DMS53 treated with DMSO at 0.1 percent for 48 hours (cell line): ENCODE results near the gene TCL1A.

Experiments
- DNase-seq: peaks from one replicate; lab custom pipeline; 2025; ENCODE audit not compliant: unreplicated experiment; lab: John Stamatoyannopoulos, UW

TCL1A gene

GRCh38 chr14:95707327-95707726 lies 6.6 kb downstream of the TCL1A start:
- no peak for DNase-seq

- no peak for DNase-seq
Observed at GRCh38 chr14:95705518-95705917, 8.4 kb downstream of the TCL1A start.

- DNase-seq, result no peak
Observed at GRCh38 chr14:95703805-95704204, 10.1 kb downstream of the TCL1A start.

GRCh38 chr14:95703341-95703740 lies 10.6 kb downstream of the TCL1A start:
- DNase-seq, result no peak

GRCh38 chr14:95701846-95702221 lies 12.1 kb downstream of the TCL1A start:
- DNase-seq, result no peak

GRCh38 chr14:95700221-95700976 lies 13.5 kb downstream of the TCL1A start:
- no peak for DNase-seq

- DNase-seq, result no peak
Observed at GRCh38 chr14:95699412-95699811, 14.5 kb downstream of the TCL1A start.

- no peak for DNase-seq
Observed at GRCh38 chr14:95698287-95698686, 15.6 kb downstream of the TCL1A start.

- no peak for DNase-seq
Observed at GRCh38 chr14:95697764-95698163, 16.2 kb downstream of the TCL1A start.

- no peak for DNase-seq
Observed at GRCh38 chr14:95696741-95697140, 17.2 kb downstream of the TCL1A start.

GRCh38 chr14:95695913-95696312 lies 18.0 kb downstream of the TCL1A start:
- DNase-seq, result no peak

GRCh38 chr14:95695051-95695450 lies 18.9 kb downstream of the TCL1A start:
- DNase-seq, result no peak

- DNase-seq, result no peak
Observed at GRCh38 chr14:95692109-95692508, 21.8 kb downstream of the TCL1A start.

GRCh38 chr14:95691591-95691990 lies 22.3 kb downstream of the TCL1A start:
- no peak for DNase-seq

- DNase-seq, result no peak
Observed at GRCh38 chr14:95690815-95691214, 23.1 kb downstream of the TCL1A start.

GRCh38 chr14:95689441-95689840 lies 24.5 kb downstream of the TCL1A start:
- DNase-seq, result no peak

GRCh38 chr14:95686935-95687334 lies 27.0 kb downstream of the TCL1A start:
- no peak for DNase-seq

GRCh38 chr14:95685978-95686922 lies 27.7 kb downstream of the TCL1A start, which contains the start of gene TCL1B:
Gene TCL1B, plus strand, starts transcription at chr14:95686426. Its CDS starts 42 bp downstream, at chr14:95686468.
- DNase-seq, result no peak

GRCh38 chr14:95683793-95684192 lies 30.1 kb downstream of the TCL1A start:
- no peak for DNase-seq

- no peak for DNase-seq
Observed at GRCh38 chr14:95681153-95681552, 32.8 kb downstream of the TCL1A start.

- DNase-seq, result peak; percentile 56
Observed at GRCh38 chr14:95679998-95680735, 33.8 kb downstream of the TCL1A start.
